Endothelial cell of umbilical vein (primary cell): ENCODE results near the gene PTPRZ1. TPM values are rescaled to one million over a fixed set of nuclear protein-coding genes. Genes with fewer than 3 reads are reported as not detected.

ENCODE experiments used
- BruUV-seq: library from RNA; stranded (reverse); fragments of 400-500 nt; replicated peaks from 2 replicates; lab custom pipeline; 2021; lab: Mats Ljungman, UMichigan
- CTCF ChIA-PET: fragments of 300-600, 350-600 bp; sonication (Branson Sonifier 250); formaldehyde crosslinking; loops from one replicate; lab custom pipeline; 2021; ENCODE audit warnings: antibody characterized with exemption, inconsistent platforms; lab: Charles Lee
- POLR2A ChIA-PET: fragments of 300-600, 350-600 bp; sonication (Branson Sonifier 250); formaldehyde crosslinking; loops from one replicate; lab custom pipeline; 2021; ENCODE audit warnings: antibody characterized with exemption, inconsistent platforms; lab: Charles Lee
- DNase-seq: peaks from one replicate; pipeline ENCODE4 v3.0.0-alpha.2; 2011; ENCODE audit warnings: low read depth, low spot score
- FAIRE-seq: peaks from 2 replicates; lab custom pipeline; 2011; peaks lifted over from hg19 to GRCh38; lab: Jason Lieb, UNC
- H2AFZ ChIP-seq: 2 replicates; pipeline ENCODE4 v1.6.0; 2012; ENCODE audit warnings: low read depth, low read length, control low read depth, inconsistent platforms
- H3K27ac ChIP-seq: 2 replicates; pipeline ENCODE4 v1.5.1; 2011; ENCODE audit warnings: low read depth, mild to moderate bottlenecking, control low read depth, low read length, moderate library complexity; ENCODE audit not compliant: insufficient read depth
- H3K27me3 ChIP-seq, 2 experiments: 2 replicates each; pipeline versions ENCODE4 v1.6.0 to v1.6.1; 2011; ENCODE audit warnings: low read length in 2 of 2, mixed read lengths in 1 of 2; ENCODE audit not compliant: control insufficient read depth in 2 of 2, insufficient read depth in 2 of 2
- H3K36me3 ChIP-seq, 2 experiments: 2 replicates in 1 of 2; 3 replicates in 1 of 2; pipeline ENCODE4 v1.5.1; 2011; ENCODE audit warnings: low read length in 2 of 2, mild to moderate bottlenecking in 1 of 2, moderate library complexity in 1 of 2; ENCODE audit not compliant: control insufficient read depth in 2 of 2, insufficient read depth in 2 of 2; ENCODE audit errors: extremely low read depth in 1 of 2
- H3K4me1 ChIP-seq: 3 replicates; pipeline ENCODE4 v1.5.1; 2011; ENCODE audit warnings: mild to moderate bottlenecking, low read length; ENCODE audit not compliant: control insufficient read depth, insufficient read depth; ENCODE audit errors: extremely low read depth
- H3K4me2 ChIP-seq: 2 replicates; pipeline ENCODE4 v1.6.1; 2011; ENCODE audit warnings: low read length, control low read depth, mixed read lengths; ENCODE audit not compliant: insufficient read depth
- H3K4me3 ChIP-seq, 3 experiments: fragments of 200-600 bp in 1 of 3; sonication (generic), shearing (Covaris generic) in 1 of 3; replicated peaks in 1 of 3; 2 replicates each; pipeline ENCODE4 v1.5.1; 2011 to 2016; ENCODE audit warnings: control low read depth in 3 of 3, low read length in 3 of 3, mild to moderate bottlenecking in 2 of 3, inconsistent platforms in 1 of 3, low read depth in 1 of 3, moderate library complexity in 1 of 3; ENCODE audit not compliant: insufficient read depth in 1 of 3
- H3K79me2 ChIP-seq: 2 replicates; pipeline ENCODE4 v1.6.0; 2012; ENCODE audit warnings: low read length, inconsistent platforms; ENCODE audit not compliant: control insufficient read depth, insufficient read depth
- H3K9ac ChIP-seq: replicated peaks from 2 replicates; pipeline ENCODE3; 2011; ENCODE audit warnings: low read length, control low read depth; ENCODE audit not compliant: insufficient read depth; ENCODE audit errors: extremely low read depth
- H3K9me1 ChIP-seq: replicated peaks from 3 replicates; pipeline ENCODE4 v1.6.0; 2011; ENCODE audit warnings: mild to moderate bottlenecking, low read length; ENCODE audit not compliant: control insufficient read depth, insufficient read depth; ENCODE audit errors: extremely low read depth
- H3K9me3 ChIP-seq: replicated peaks from 2 replicates; pipeline ENCODE4 v1.5.1; 2012; ENCODE audit warnings: low read length, inconsistent platforms; ENCODE audit not compliant: control insufficient read depth, insufficient read depth
- H4K20me1 ChIP-seq: replicated peaks from 2 replicates; pipeline ENCODE3; 2011; ENCODE audit warnings: mild to moderate bottlenecking, low read length; ENCODE audit not compliant: control insufficient read depth, insufficient read depth; ENCODE audit errors: extremely low read depth
- EZH2 ChIP-seq: IDR thresholded peaks from 2 replicates; pipeline ENCODE4 v1.6.1; 2012; ENCODE audit warnings: borderline replicate concordance, low read depth, mild to moderate bottlenecking, moderate library complexity, low read length, inconsistent platforms; ENCODE audit not compliant: severe bottlenecking
- FOS ChIP-seq: IDR thresholded peaks from 2 replicates; pipeline ENCODE4 v1.6.1; 2011; ENCODE audit warnings: mild to moderate bottlenecking, low read length, moderate library complexity, borderline replicate concordance; ENCODE audit not compliant: insufficient read depth
- GATA2 ChIP-seq: IDR thresholded peaks from 2 replicates; pipeline ENCODE4 v1.7.0; 2011; ENCODE audit warnings: low read depth, mild to moderate bottlenecking, moderate library complexity, mixed read lengths, low read length; ENCODE audit not compliant: insufficient read length, insufficient read depth
- JUN ChIP-seq: IDR thresholded peaks from 2 replicates; pipeline ENCODE4 v1.6.1; 2011; ENCODE audit warnings: borderline replicate concordance, low read depth; ENCODE audit not compliant: insufficient read length, insufficient read depth
- dilution Hi-C: fragments of 300-500 bp; cut with MboI; formaldehyde crosslinking; loops from one replicate; pipeline ENCODE4 v1.15.0; 2019; ENCODE audit warnings: low sequenced_read_pairs; ENCODE audit not compliant: extremely low pct_ligation_motif_present
- intact Hi-C: fragments of 100-400 bp; cut with micrococcal nuclease; formaldehyde crosslinking; loops from one replicate; pipeline ENCODE4 v1.10.0; 2022
- polyA plus RNA-seq, 4 experiments: library from polyadenylated mRNA; depleted of rRNA in 3 of 4; stranded (reverse) in 3 of 4; unstranded in 1 of 4; fragments of >200 nt; gene quantifications; 2 replicates each; pipeline versions ENCODE4 v1.2.1 to v1.2.3, GENCODE V29; 2011 to 2012; ENCODE audit warnings: missing spikeins in 1 of 4
- total RNA-seq: library from RNA; stranded (reverse); gene quantifications from 2 replicates; pipeline ENCODE4 v1.2.3, GENCODE V29; 2021
- TF ChIP-seq, protein P1 (sequence below): IDR thresholded peaks from 2 replicates; pipeline ENCODE4 v1.6.1; 2011; ENCODE audit not compliant: insufficient read depth, insufficient read length

Gene PTPRZ1
- total and polyA plus RNA-seq, 2 donors (not counting 3 experiments of a cell fraction or from before 2014, with no cell fraction given) = 0.07 TPM; not detected in 1

DNA sequence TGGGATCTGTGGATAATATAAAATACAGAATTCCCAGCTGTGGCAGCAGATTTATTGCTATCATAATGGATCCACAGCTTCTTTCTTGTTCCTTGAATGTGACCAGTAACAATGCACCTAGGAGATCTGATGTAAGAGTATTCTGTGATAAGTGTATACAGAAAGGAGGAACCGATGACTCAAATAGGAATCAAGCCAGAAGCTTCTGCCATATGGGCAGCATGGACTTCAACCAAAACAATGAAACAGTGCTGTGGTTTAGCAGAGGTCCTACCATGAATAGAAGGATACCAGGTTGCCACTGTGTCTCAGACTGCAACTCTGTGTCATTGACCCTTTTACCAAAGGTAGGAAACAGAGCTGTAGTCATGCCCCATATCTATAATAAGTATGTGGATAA, 81.8 kb downstream of the PTPRZ1 start:
- Histone ChIP-seq H4K20me1 (no peaks in the 10 kb centered on the region), H3K4me3 (no peak overlapping the region), H2AFZ (no peak overlapping the region), H3K4me1 (no peaks in the 10 kb centered on the region), H3K4me2 (no peak overlapping the region), H3K9me3 (no peaks in the 10 kb centered on the region), H3K9me1 (no peaks in the 10 kb centered on the region), H3K36me3 (no peaks in the 10 kb centered on the region), H3K27ac (no peak overlapping the region), H3K27me3 (no peaks in the 10 kb centered on the region), H3K9ac (no peak overlapping the region), H3K79me2 (no peaks in the 10 kb centered on the region)
- FAIRE-seq (no peak), DNase-seq (no peak)
- ChIA-PET CTCF (interaction anchor here (0.6 to 1.9 kb wide), 5 partner anchors 10 to 45 kb away, joined by 3 to 13 read pairs (median 3); no protein-coding TSS in a partner anchor), POLR2A (no interaction called here)
- intact Hi-C loops (no loop called here), dilution Hi-C loops (no loop called here)
- BruUV-seq = no TSS peak
- TF ChIP-seq FOS (peak; percentile 58), JUN (no peak), GATA2 (peak; percentile 10)

DNA sequence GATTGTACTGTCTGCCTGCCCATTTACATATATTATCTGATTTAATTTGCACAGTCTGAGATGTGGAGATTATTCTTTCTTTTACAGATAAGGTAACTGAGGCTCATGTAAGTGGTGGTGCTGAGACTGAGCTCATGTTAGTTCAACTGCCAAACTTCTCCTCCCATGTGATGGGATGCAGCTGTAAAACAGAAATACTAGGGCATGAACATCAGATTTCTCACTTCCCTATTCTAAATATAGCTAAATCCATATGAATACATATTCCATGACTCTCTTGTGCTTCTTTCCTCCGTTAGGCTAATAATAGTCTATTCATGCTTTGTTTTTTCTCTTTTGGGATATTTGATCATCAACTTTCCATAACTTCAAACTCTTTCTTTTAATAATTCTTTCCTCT, 84.7 kb downstream of the PTPRZ1 start:
- Histone ChIP-seq H3K27ac (no peak overlapping the region), H3K9me3 (no peaks in the 10 kb centered on the region), H3K9me1 (no peaks in the 10 kb centered on the region), H3K4me2 (no peak overlapping the region), H3K27me3 (no peaks in the 10 kb centered on the region), H3K79me2 (no peaks in the 10 kb centered on the region), H3K36me3 (no peaks in the 10 kb centered on the region), H3K9ac (no peak overlapping the region), H4K20me1 (no peaks in the 10 kb centered on the region), H3K4me3 (no peak overlapping the region), H3K4me1 (no peaks in the 10 kb centered on the region), H2AFZ (no peak overlapping the region)
- FAIRE-seq (no peak), DNase-seq (no peak)
- ChIA-PET POLR2A (no interaction called here), CTCF (interaction anchor here (1.0 kb wide), 1 partner anchor 37 kb away, joined by 5 read pairs; no protein-coding TSS in a partner anchor)
- dilution Hi-C loops (no loop called here), intact Hi-C loops (no loop called here)
- no peak for TF ChIP-seq EZH2
- TF ChIP-seq, protein P1, sequence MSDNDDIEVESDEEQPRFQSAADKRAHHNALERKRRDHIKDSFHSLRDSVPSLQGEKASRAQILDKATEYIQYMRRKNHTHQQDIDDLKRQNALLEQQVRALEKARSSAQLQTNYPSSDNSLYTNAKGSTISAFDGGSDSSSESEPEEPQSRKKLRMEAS = no peak
- BruUV-seq = no TSS peak
